Activated naive CD8-positive, alpha-beta T cell treated with anti-CD3 and anti-CD28 coated beads, Interleukin-2, amount 10 ng/mL, durations not matched to agents 7 days and 5 days (primary cell): ENCODE data around the gene ATG4D. TPM values are rescaled to one million over a fixed set of nuclear protein-coding genes. Genes with fewer than 3 reads are reported as not detected.

Source experiments
- ATAC-seq: fragments of 150-1000 bp; cut with Tn5 transposase; one replicate; pipeline ENCODE4 v1.10.0; 2021; ENCODE audit warnings: low read depth, moderate library complexity
- POLR2A ChIA-PET: fragments of 350-600 bp; sonication (Branson Sonifier 250); formaldehyde crosslinking; loops from one replicate; lab custom pipeline; 2021; ENCODE audit warnings: antibody characterized with exemption; lab: Charles Lee
- DNase-seq: peaks from one replicate; pipeline ENCODE4 v3.0.0; 2021
- H3K27ac Mint-ChIP-seq: one replicate; pipeline ENCODE4 v1.8.0; 2022; ENCODE audit warnings: mild to moderate bottlenecking, mixed read lengths
- H3K27me3 Mint-ChIP-seq: one replicate; pipeline ENCODE4 v1.8.0; 2022; ENCODE audit warnings: mild to moderate bottlenecking, moderate library complexity, mixed read lengths
- H3K36me3 Mint-ChIP-seq: one replicate; pipeline ENCODE4 v1.8.0; 2021; ENCODE audit warnings: mild to moderate bottlenecking, mixed read lengths
- H3K4me1 Mint-ChIP-seq: one replicate; pipeline ENCODE4 v1.8.0; 2021; ENCODE audit warnings: mixed read lengths
- H3K4me3 Mint-ChIP-seq: one replicate; pipeline ENCODE4 v1.8.0; 2022; ENCODE audit warnings: mild to moderate bottlenecking, moderate library complexity, mixed read lengths
- H3K9me3 Mint-ChIP-seq: one replicate; pipeline ENCODE4 v1.8.0; 2021; ENCODE audit warnings: mixed read lengths
- total RNA-seq, 2 experiments: library from RNA; stranded (reverse); gene quantifications; one replicate each; pipeline ENCODE4 v1.2.3, GENCODE V29; 2021

Gene ATG4D
- total RNA-seq, 2 experiments from 2014 or later, result 50.4 to 66.6 TPM

DNA sequence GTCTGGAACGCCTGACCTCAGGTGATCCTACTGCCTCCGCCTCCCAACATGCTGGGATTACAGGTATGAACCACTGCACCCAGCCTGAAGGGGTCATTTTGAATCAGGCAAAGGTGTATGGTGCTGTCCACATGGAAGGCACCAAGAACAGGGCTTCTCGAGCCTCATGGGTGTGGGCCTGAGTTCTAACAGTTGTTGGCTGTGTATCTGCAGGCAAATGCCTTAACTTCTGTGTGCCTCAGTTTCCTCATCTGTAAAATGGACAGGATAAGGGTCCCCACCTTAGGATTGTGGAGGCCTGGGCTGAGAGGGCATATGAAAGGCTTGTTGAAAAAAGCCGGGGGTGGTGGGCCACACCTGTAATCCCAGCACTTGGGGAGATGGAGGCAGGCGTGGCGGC is 34.2 kb downstream of the ATG4D start:
- ATAC-seq, result no peak
- Mint-ChIP-seq H3K27me3 (peaks cover 3% of the 10 kb centered on the region), H3K4me3 (no peak overlapping the region), H3K27ac (no peak overlapping the region), H3K4me1 (peaks cover 16% of the 10 kb centered on the region), H3K36me3 (no peaks in the 10 kb centered on the region), H3K9me3 (no peaks in the 10 kb centered on the region)
- POLR2A ChIA-PET, result no interaction called here
- DNase-seq, result no peak

GRCh38 chr19:10580979-10581631 is 37.4 kb downstream of the ATG4D start:
- peak; percentile 81 for ATAC-seq
- peak overlapping the region; percentile 33 for H3K4me3 Mint-ChIP-seq
- H3K27ac Mint-ChIP-seq, result no peak overlapping the region
- POLR2A ChIA-PET, result interaction anchor here (0.8 to 3.3 kb wide), 8 partner anchors 12 to 176 kb away, joined by 3 to 33 read pairs (median 4); partner anchors contain the start of gene QTRT1
- H3K27me3 Mint-ChIP-seq, result peaks cover 6% of the 10 kb centered on the region
- no peaks in the 10 kb centered on the region for H3K9me3 Mint-ChIP-seq
- peak; percentile 89 for DNase-seq
- peaks cover 15% of the 10 kb centered on the region for H3K4me1 Mint-ChIP-seq
- H3K36me3 Mint-ChIP-seq, result no peaks in the 10 kb centered on the region

DNA sequence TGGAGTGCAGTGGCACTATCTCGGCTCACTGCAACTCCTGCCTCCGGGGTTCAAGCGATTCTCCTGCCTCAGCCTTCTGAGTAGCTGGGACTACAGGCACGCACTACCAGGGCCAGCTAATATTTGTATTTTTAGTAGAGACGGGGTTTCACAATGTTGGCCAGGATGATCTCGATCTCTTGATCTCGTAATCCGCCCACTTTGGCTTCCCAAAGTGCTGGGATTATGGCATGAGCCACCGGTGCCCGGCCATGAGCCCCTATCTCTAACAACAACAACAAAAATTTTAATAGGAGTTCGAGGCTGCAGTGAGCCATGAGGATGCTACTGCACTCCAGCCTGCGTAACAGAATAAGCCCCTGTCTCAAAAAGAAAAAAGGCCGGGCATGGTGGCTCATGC is 38.4 kb downstream of the ATG4D start:
- ATAC-seq, result no peak
- H3K36me3 Mint-ChIP-seq, result no peaks in the 10 kb centered on the region
- POLR2A ChIA-PET, result interaction anchor here (1.5 to 3.3 kb wide), 3 partner anchors 21 to 118 kb away, joined by 5 to 33 read pairs (median 21); partner anchors contain the start of gene QTRT1
- H3K4me3 Mint-ChIP-seq, result no peak overlapping the region
- no peak for DNase-seq
- no peaks in the 10 kb centered on the region for H3K9me3 Mint-ChIP-seq
- no peak overlapping the region for H3K27ac Mint-ChIP-seq
- peaks cover 11% of the 10 kb centered on the region for H3K27me3 Mint-ChIP-seq
- peaks cover 17% of the 10 kb centered on the region for H3K4me1 Mint-ChIP-seq

- H3K4me3 Mint-ChIP-seq, result no peak overlapping the region
- POLR2A ChIA-PET, result interaction anchor here (3.2 to 3.3 kb wide), 2 partner anchors 20 to 61 kb away, joined by 21 to 33 read pairs; no protein-coding TSS in a partner anchor
- H3K4me1 Mint-ChIP-seq, result peaks cover 23% of the 10 kb centered on the region
- H3K9me3 Mint-ChIP-seq, result peaks cover 1% of the 10 kb centered on the region
- H3K36me3 Mint-ChIP-seq, result peaks cover 3% of the 10 kb centered on the region
- H3K27ac Mint-ChIP-seq, result no peak overlapping the region
- DNase-seq, result no peak
- ATAC-seq, result no peak
- peaks cover 19% of the 10 kb centered on the region for H3K27me3 Mint-ChIP-seq
Observed at GRCh38 chr19:10583036-10583776, 39.5 kb downstream of the ATG4D start.

DNA sequence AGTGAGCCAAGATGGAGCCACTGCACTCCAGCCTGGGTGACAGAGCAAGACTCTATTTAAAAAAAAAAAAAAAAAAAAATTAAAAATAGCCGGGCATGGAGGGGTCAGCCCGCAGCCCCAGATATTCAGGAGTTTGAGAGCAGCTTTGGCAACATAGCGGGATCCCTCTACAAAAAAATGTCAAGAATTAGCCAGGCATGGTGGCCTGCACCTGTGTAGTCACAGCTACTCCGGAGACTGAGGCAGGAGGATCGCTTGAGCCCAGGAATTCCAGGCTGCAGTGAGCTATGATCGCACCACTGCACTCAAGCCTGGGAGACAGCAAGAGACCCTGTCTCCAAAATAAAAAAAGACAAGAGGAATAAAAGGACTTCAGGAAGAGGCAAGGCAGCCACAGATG is 42.7 kb downstream of the ATG4D start:
- no peak for DNase-seq
- ATAC-seq, result no peak
- peaks cover 18% of the 10 kb centered on the region for H3K4me1 Mint-ChIP-seq
- POLR2A ChIA-PET, result interaction anchor here (0.7 to 1.3 kb wide), 2 partner anchors 17 to 36 kb away, joined by 3 read pairs; no protein-coding TSS in a partner anchor
- H3K27ac Mint-ChIP-seq, result no peak overlapping the region
- H3K36me3 Mint-ChIP-seq, result peaks cover 3% of the 10 kb centered on the region
- no peak overlapping the region for H3K4me3 Mint-ChIP-seq
- peaks cover 1% of the 10 kb centered on the region for H3K9me3 Mint-ChIP-seq
- peaks cover 23% of the 10 kb centered on the region for H3K27me3 Mint-ChIP-seq

- no peak within 1 kb of the TSS for H3K27ac Mint-ChIP-seq
- H3K9me3 Mint-ChIP-seq, result peaks cover 1% of the 10 kb centered on the region
- POLR2A ChIA-PET, result interaction anchor here (0.7 kb wide), 1 partner anchor 35 kb away, joined by 3 read pairs; no protein-coding TSS in a partner anchor
- no peak for DNase-seq
- no peak for ATAC-seq
- peaks cover 23% of the 10 kb centered on the region for H3K27me3 Mint-ChIP-seq
- H3K36me3 Mint-ChIP-seq, result peaks cover 3% of the 10 kb centered on the region
- H3K4me3 Mint-ChIP-seq, result no peak within 1 kb of the TSS
- H3K4me1 Mint-ChIP-seq, result peaks cover 18% of the 10 kb centered on the region
Observed at GRCh38 chr19:10587022-10587838, 43.5 kb downstream of the ATG4D start, which contains the start of gene AP1M2. AP1M2 (minus strand) TSS chr19:10587312; CDS start chr19:10587231, 81 bp downstream.

GRCh38 chr19:10587839-10588150 is 44.1 kb downstream of the ATG4D start:
- DNase-seq, result no peak
- Mint-ChIP-seq H3K27me3 (peaks cover 23% of the 10 kb centered on the region), H3K27ac (no peak overlapping the region), H3K4me3 (no peak overlapping the region), H3K9me3 (peaks cover 1% of the 10 kb centered on the region), H3K36me3 (peaks cover 3% of the 10 kb centered on the region), H3K4me1 (peaks cover 18% of the 10 kb centered on the region)
- no peak for ATAC-seq
- POLR2A ChIA-PET, result no interaction called here

DNA sequence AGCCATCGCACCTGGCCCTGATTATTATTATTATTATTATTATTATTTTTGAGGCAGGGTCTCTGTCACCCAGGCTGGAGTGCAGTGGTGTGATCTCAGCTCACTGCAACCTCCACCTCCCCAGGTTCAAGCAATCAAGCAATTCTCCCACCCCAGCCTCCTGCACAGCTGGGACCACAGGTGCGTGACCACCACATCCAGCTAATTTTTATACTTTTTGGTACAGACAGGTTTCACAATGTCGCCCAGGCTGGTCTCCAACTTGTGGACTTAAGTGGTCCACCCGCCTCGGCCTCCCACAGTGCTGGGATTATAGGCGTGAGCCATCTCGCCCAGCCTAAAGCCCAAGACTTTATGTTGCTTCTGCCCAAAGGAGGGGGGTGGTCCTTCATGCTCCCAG is 49.4 kb downstream of the ATG4D start:
- ATAC-seq (no peak), DNase-seq (no peak)
- POLR2A ChIA-PET, result interaction anchor here (1.5 kb wide), 1 partner anchor 12 kb away, joined by 3 read pairs; no protein-coding TSS in a partner anchor
- Mint-ChIP-seq H3K27ac (no peak overlapping the region), H3K9me3 (no peaks in the 10 kb centered on the region), H3K27me3 (peaks cover 4% of the 10 kb centered on the region), H3K4me1 (peaks cover 19% of the 10 kb centered on the region), H3K36me3 (no peaks in the 10 kb centered on the region), H3K4me3 (no peak overlapping the region)

- DNase-seq (no peak), ATAC-seq (no peak)
- Mint-ChIP-seq H3K9me3 (no peaks in the 10 kb centered on the region), H3K27ac (peak overlapping the region; percentile 74), H3K36me3 (no peaks in the 10 kb centered on the region), H3K27me3 (peaks cover 4% of the 10 kb centered on the region), H3K4me1 (peaks cover 21% of the 10 kb centered on the region), H3K4me3 (no peak overlapping the region)
- POLR2A ChIA-PET, result no interaction called here
Observed at GRCh38 chr19:10593820-10594637, 50.3 kb downstream of the ATG4D start.

DNA sequence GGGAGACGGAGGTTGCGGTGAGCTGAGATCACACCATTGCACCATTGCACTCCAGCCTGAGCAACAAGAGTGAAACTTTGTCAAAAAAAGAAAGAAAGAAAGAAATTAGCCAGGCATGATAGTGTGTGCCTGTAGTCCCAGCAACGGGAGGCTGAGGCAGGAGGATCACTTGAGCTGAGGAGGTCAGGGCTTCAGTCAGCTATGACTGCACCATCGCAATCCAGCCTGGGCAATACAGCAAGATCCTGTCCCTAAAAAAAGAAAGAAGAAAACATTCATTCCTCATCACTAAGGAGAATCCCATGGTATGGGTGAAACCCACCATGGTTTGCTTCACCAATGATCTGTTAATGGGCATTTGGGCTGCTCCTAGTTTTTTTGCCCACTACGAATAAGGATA is 56.4 kb downstream of the ATG4D start:
- H3K4me1 Mint-ChIP-seq, result peaks cover 36% of the 10 kb centered on the region
- H3K27me3 Mint-ChIP-seq, result peaks cover 4% of the 10 kb centered on the region
- H3K9me3 Mint-ChIP-seq, result no peaks in the 10 kb centered on the region
- DNase-seq, result no peak
- H3K4me3 Mint-ChIP-seq, result no peak overlapping the region
- H3K36me3 Mint-ChIP-seq, result peaks cover 11% of the 10 kb centered on the region
- POLR2A ChIA-PET, result no interaction called here
- H3K27ac Mint-ChIP-seq, result no peak overlapping the region
- no peak for ATAC-seq

- DNase-seq (no peak), ATAC-seq (no peak)
- peak overlapping the region; percentile 79 for H3K4me3 Mint-ChIP-seq
- POLR2A ChIA-PET, result interaction anchor here (0.6 to 4.1 kb wide), 13 partner anchors 10 to 100 kb away, joined by 3 to 21 read pairs (median 5); partner anchors contain the start of genes CDKN2D and QTRT1
- no peaks in the 10 kb centered on the region for H3K9me3 Mint-ChIP-seq
- H3K27me3 Mint-ChIP-seq, result peaks cover 4% of the 10 kb centered on the region
- peaks cover 11% of the 10 kb centered on the region for H3K36me3 Mint-ChIP-seq
- H3K4me1 Mint-ChIP-seq, result peaks cover 22% of the 10 kb centered on the region
- H3K27ac Mint-ChIP-seq, result peak overlapping the region; percentile 76
Observed at GRCh38 chr19:10601999-10602329, 58.3 kb downstream of the ATG4D start.

- peaks cover 11% of the 10 kb centered on the region for H3K36me3 Mint-ChIP-seq
- no peaks in the 10 kb centered on the region for H3K9me3 Mint-ChIP-seq
- H3K4me1 Mint-ChIP-seq, result peaks cover 23% of the 10 kb centered on the region
- DNase-seq (peak; percentile 94), ATAC-seq (peak; percentile 69)
- H3K4me3 Mint-ChIP-seq, result peak overlapping the region; percentile 99
- peaks cover 4% of the 10 kb centered on the region for H3K27me3 Mint-ChIP-seq
- POLR2A ChIA-PET, result interaction anchor here (0.5 to 4.1 kb wide), 22 partner anchors 9 to 445 kb away, joined by 3 to 21 read pairs (median 4); partner anchors contain the start of genes CDKN2D, KRI1, QTRT1 and SLC44A2
- peak overlapping the region; percentile 100 for H3K27ac Mint-ChIP-seq
Observed at GRCh38 chr19:10602330-10603083, 58.8 kb downstream of the ATG4D start.
